Tibial artery (tissue), 4 donors: Measurements from ENCODE around the gene SMYD3.

Experiments
- DNase-seq, 2 donors: peaks; one replicate each; pipeline ENCODE4 v3.0.0-alpha.2; 2019
- H3K27ac ChIP-seq, 2 donors: fragments of 200-600 bp; sonication (generic) in 1 of 2; 1 replicate in 1 of 2; 2 replicates in 1 of 2; pipeline ENCODE4 v1.5.1; 2018 to 2019; ENCODE audit warnings: mild to moderate bottlenecking in 1 of 2
- H3K27me3 ChIP-seq, 2 donors: fragments of 200-600 bp; sonication (generic) in 1 of 2; one replicate each; pipeline versions ENCODE4 v1.5.1 to v1.6.0; 2016 to 2019
- H3K36me3 ChIP-seq, 3 donors: fragments of 200-600 bp; sonication (generic) in 2 of 3; one replicate each; pipeline ENCODE4 v1.5.1; 2016 to 2019; ENCODE audit warnings: mild to moderate bottlenecking in 2 of 3
- H3K4me1 ChIP-seq, 4 donors: fragments of 200-600 bp; sonication (generic) in 2 of 4; 1 replicate in 3 of 4; 2 replicates in 1 of 4; pipeline ENCODE4 v1.5.1; 2016 to 2019
- H3K4me3 ChIP-seq, 2 donors: fragments of 200-600 bp; sonication (generic) in 1 of 2; 1 replicate in 1 of 2; 2 replicates in 1 of 2; pipeline ENCODE4 v1.5.1; 2018 to 2019; ENCODE audit warnings: mild to moderate bottlenecking in 2 of 2
- H3K9me3 ChIP-seq, 3 donors: fragments of 200-600 bp; sonication (generic) in 1 of 3; one replicate each; pipeline ENCODE4 v1.5.1; 2016 to 2019
- intact Hi-C: fragments of 100-400 bp; cut with DNase I; formaldehyde crosslinking; loops from one replicate; pipeline ENCODE4 v1.15.0; 2023; ENCODE audit warnings: low total_unique reads
- TF ChIP-seq, protein P1 (sequence below), 2 experiments: fragments of 200-600 bp in 1 of 2; fragments of 450-650 bp in 1 of 2; IDR thresholded peaks; one replicate each; pipeline ENCODE4 v1.5.1; 2017 to 2019; ENCODE audit warnings: antibody characterized with exemption in 2 of 2, mild to moderate bottlenecking in 1 of 2, moderate library complexity in 1 of 2

SMYD3 gene

GRCh38 chr1:245937316-245938045 is 569.6 kb downstream of the SMYD3 start:
- Histone ChIP-seq H3K36me3 (no peaks in the 10 kb centered on the region), H3K9me3 (no peaks in the 10 kb centered on the region), H3K27ac (no peak overlapping the region), H3K4me1 (no peaks in the 10 kb centered on the region), H3K4me3 (no peak overlapping the region), H3K27me3 (no peaks in the 10 kb centered on the region)
- no peak for DNase-seq
- TF ChIP-seq, protein P1, sequence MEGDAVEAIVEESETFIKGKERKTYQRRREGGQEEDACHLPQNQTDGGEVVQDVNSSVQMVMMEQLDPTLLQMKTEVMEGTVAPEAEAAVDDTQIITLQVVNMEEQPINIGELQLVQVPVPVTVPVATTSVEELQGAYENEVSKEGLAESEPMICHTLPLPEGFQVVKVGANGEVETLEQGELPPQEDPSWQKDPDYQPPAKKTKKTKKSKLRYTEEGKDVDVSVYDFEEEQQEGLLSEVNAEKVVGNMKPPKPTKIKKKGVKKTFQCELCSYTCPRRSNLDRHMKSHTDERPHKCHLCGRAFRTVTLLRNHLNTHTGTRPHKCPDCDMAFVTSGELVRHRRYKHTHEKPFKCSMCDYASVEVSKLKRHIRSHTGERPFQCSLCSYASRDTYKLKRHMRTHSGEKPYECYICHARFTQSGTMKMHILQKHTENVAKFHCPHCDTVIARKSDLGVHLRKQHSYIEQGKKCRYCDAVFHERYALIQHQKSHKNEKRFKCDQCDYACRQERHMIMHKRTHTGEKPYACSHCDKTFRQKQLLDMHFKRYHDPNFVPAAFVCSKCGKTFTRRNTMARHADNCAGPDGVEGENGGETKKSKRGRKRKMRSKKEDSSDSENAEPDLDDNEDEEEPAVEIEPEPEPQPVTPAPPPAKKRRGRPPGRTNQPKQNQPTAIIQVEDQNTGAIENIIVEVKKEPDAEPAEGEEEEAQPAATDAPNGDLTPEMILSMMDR (IDR thresholded peaks at IDR 0.05): no peak
- intact Hi-C loops: no loop called here

DNA sequence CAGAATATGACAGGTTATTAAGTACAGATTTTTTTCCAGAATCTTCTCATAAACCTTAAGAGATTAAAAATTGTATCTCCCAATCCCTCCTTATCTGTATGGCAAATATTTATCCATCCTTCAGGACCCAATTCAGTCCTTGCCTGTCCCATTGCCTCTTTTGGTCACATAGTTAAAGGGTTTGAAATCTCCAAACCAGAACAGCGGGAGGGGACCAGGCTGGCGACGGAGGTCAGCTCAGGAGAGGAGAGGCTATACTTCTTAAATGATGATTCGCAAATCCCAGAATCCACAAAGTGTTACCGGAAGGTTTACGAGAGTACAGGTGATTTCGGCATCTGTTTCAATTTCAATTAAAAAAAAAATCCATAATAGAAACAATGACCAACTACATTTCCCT is 572.7 kb downstream of the SMYD3 start:
- H3K4me3 ChIP-seq: no peak overlapping the region
- no peak for DNase-seq
- no peaks in the 10 kb centered on the region for H3K4me1 ChIP-seq
- TF ChIP-seq, protein P1 (IDR thresholded peaks at IDR 0.05): no peak
- H3K27me3 ChIP-seq: no peaks in the 10 kb centered on the region
- intact Hi-C loops: no loop called here
- H3K36me3 ChIP-seq: no peaks in the 10 kb centered on the region
- H3K27ac ChIP-seq: no peak overlapping the region
- no peaks in the 10 kb centered on the region for H3K9me3 ChIP-seq

DNA sequence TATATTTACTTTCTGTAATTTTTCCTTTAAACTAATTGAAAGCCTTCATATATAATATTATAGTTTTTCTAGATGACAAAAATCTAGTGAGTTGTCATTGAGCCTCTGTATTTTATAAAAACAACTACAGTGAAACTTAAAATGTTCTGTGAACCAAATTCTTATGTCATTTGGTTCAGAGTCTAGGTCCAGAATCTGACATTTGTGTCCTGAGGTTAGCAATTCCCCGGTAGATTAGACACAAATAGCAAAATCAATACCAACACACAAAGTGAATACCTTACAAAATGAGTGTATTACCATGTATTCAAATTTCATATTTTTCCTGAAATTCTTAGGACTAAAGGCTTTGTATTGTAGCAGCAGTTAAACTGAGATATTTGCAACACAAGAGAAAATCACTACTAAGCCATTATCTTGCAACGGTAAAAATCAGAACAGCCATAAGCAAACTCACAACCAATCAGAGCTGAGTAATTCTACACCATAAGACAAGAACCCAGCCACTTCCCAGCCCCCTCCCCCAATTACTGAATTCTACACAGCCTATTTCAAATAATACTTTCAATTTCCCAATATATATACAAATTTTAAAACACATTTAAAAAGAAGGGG is 573.5 kb downstream of the SMYD3 start:
- H3K9me3 ChIP-seq: no peaks in the 10 kb centered on the region
- H3K27me3 ChIP-seq: no peaks in the 10 kb centered on the region
- no peak overlapping the region for H3K4me3 ChIP-seq
- intact Hi-C loops: no loop called here
- no peaks in the 10 kb centered on the region for H3K36me3 ChIP-seq
- no peaks in the 10 kb centered on the region for H3K4me1 ChIP-seq
- DNase-seq: no peak
- TF ChIP-seq, protein P1 (IDR thresholded peaks at IDR 0.05): no peak
- H3K27ac ChIP-seq: no peak overlapping the region

DNA sequence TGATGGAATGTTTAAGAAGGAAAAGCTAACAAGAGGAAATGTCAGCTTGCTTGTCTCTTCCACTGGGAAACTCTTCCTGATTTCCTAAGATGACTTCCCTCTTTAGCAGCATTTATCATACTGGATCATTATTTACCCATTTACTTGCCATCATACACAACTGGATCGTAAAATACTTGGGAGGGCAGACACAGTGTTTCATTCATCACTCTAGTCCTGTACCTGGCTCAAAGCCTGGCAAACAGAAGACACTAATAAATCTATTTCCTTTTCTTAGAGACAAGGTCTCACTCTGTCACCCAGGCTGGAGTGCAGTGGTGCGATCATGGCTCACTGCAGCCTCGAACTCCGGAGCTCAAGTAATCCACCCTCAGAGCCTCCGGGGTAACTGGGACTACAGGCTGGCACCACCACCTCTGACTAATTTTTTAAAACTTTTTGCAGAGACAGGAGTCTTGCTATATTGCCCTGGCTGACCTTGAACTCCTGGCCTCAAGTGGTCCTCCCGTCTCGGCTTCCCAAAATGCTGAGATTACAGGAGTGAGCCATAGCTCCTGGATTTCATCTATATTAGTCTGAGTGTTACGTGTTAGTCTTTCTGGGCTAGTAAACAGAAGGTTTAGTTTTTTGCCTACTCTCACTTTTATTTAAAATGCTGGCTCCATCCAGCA is 574.6 kb downstream of the SMYD3 start:
- DNase-seq: no peak
- intact Hi-C loops: no loop called here

GRCh38 chr1:245931450-245931849 is 575.6 kb downstream of the SMYD3 start:
- intact Hi-C loops: no loop called here
- TF ChIP-seq, protein P1 (IDR thresholded peaks at IDR 0.05): no peak

More for the DNA sequence above, 574.6 kb downstream of the SMYD3 start:
- TF ChIP-seq, protein P1 (IDR thresholded peaks at IDR 0.05): no peak
- Histone ChIP-seq H3K27me3 (no peaks in the 10 kb centered on the region), H3K36me3 (no peaks in the 10 kb centered on the region), H3K9me3 (no peaks in the 10 kb centered on the region), H3K27ac (no peak overlapping the region), H3K4me3 (no peak overlapping the region), H3K4me1 (no peaks in the 10 kb centered on the region)

More at GRCh38 chr1:245931450-245931849, 575.6 kb downstream of the SMYD3 start:
- no peak for DNase-seq
- no peak overlapping the region for H3K27ac ChIP-seq
- no peaks in the 10 kb centered on the region for H3K9me3 ChIP-seq
- no peak overlapping the region for H3K4me3 ChIP-seq
- no peaks in the 10 kb centered on the region for H3K4me1 ChIP-seq
- no peaks in the 10 kb centered on the region for H3K27me3 ChIP-seq
- peaks cover 0 to 7% (median 0%) of the 10 kb centered on the region in 3 donors for H3K36me3 ChIP-seq
